Activated effector memory CD4-positive, alpha-beta T cell treated with anti-CD3 and anti-CD28 coated beads, Interleukin-2, amount 50 U/mL, for 16 hours (primary cell): ENCODE results near the gene CLIC3.

Source experiments
- DNase-seq: peaks from one replicate; pipeline ENCODE4 v3.0.0-alpha.2; 2020

Gene CLIC3

DNA sequence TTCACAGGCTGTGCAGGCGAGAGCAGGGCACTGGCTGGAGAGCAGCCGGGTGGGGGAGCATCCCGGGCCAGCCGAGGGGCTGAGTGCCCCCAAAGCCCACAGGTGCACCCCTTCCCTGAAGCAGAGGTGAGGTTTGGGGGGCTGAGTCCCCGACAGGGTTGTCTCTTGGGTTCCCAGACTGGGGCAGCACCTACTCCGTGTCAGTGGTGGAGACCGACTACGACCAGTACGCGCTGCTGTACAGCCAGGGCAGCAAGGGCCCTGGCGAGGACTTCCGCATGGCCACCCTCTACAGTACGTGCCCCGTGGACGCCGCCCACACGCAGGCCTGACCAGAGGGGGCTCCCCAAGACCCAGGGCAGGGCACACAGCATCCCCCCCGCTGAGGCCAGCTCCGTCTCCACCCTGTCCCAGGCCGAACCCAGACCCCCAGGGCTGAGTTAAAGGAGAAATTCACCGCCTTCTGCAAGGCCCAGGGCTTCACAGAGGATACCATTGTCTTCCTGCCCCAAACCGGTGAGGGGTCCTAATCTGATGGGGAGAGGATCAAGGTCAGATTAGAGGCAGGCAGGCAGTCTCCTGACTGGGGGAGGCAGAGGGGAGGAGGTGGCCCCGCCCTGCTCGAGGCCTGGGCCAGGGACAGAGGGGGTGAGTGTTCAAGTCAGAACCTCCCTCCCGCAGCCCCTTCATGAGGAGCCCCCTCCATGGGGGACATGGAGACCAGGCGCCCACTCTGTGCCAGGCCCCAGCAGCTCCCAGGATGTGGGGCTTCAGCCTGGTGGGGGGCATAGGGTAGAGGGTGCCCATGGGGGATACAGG lies 16.4 kb downstream of the CLIC3 start:
- no peak for DNase-seq

DNA sequence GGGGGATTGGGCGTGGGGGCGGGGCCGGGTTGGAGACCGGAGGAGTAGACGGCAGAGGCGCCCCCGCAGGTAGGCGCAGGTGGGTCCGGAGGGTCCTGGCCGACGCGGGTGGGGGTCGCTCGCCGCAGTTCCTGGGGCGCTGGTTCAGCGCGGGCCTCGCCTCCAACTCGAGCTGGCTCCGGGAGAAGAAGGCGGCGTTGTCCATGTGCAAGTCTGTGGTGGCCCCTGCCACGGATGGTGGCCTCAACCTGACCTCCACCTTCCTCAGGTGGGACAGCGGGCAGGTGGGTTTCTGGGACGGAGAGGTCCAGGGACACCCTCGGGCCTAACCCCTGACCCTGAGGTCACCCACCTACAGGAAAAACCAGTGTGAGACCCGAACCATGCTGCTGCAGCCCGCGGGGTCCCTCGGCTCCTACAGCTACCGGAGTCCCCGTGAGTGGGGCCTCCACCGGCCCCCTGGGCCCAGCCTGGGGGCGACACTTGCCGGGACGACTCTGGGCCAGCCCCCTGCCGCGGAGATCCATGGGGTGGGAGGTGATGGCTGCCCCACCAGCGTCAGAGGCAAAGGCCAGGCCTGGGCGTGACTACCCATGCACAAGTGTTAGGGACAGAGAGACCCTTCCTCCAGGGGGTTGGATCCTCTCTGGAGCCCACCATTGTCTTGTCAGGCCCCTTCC lies 17.4 kb downstream of the CLIC3 start:
- DNase-seq, result no peak

DNA sequence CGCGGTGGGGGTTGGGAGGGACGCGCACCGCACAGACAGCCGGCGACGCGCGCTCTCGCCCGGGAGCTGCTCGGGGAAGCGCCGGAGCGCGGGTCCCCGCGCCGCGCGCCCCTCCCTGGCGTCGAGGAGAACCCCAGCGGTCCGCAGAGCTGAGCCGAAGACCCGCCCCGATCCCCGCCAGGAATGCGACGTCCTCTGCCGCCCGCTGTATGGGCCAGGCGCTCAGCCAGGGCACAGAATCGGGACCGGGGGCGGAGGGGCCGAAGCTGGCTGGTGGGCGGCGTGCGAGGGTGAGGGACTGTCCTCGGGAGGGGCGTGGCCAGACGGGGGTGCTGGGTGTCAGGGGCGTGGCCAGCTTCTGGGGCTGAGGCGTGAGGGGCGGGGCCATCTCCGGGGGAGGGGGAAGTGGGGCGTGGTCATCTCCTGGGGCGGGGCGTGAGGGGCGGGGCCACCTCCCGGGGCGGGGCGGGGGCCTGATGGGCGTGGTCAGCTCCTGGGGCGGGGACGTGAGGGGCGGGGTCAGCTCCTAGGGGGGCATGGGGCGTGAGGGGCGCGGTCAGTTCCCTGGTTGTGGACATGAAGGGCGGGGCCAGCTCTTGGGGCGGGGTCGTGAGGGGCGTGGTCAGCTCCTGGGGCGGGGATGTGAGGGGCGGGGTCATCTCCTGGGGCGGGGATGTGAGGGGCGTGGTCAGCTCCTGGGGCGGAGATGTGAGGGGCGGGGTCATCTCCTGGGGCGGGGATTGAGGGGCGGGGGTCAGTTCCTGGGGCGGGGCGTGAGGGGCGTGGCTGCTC lies 18.1 kb downstream of the CLIC3 start:
- DNase-seq, result peak; percentile 91

- DNase-seq, result no peak
Measured at GRCh38 chr9:136977649-136978072, 18.7 kb downstream of the CLIC3 start.

DNA sequence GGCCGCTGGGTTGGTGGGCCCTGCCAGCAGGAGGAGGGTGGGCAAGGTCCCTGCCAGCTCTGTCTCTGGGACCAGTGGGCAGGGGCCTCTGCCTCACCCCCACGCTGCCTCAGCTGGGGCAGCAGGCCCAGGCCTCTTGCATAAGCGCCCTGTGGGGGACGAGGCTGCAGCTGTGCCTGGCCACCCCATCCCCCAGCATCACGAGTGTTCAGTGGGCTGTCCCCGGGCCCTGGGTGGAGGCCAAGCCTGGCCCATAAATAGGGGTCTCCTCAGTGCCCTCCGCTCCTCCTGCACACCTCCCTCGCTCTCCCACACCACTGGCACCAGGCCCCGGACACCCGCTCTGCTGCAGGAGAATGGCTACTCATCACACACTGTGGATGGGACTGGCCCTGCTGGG lies 19.1 kb downstream of the CLIC3 start, which contains the start of gene PTGDS:
PTGDS (plus strand) TSS at position 282 of the 400 bp plus-strand sequence; CDS start at position 357, 75 bp downstream.
- DNase-seq, result no peak

DNA sequence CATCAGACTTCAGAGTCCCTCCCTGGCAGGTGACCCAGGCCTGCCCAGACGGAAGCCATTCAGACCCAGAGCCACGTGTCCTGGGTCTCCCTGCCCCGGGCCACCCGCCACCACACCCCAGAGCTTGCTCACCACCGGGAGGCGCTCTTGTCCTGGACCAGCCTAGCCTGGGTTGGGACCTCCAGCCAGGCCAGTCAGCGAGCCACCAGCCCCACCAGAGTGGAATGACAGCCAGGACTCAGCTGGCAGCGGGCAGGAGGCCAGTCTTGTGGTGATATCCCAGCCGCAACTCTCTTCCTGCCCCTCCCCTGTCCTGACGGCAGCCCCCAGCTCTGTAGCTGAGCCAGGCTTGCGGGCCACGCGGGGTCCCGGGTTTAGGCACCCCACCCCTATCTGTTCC lies 20.7 kb downstream of the CLIC3 start:
- peak; percentile 74 for DNase-seq

- DNase-seq, result no peak
Measured at GRCh38 chr9:136974817-136975535, 21.4 kb downstream of the CLIC3 start.

DNA sequence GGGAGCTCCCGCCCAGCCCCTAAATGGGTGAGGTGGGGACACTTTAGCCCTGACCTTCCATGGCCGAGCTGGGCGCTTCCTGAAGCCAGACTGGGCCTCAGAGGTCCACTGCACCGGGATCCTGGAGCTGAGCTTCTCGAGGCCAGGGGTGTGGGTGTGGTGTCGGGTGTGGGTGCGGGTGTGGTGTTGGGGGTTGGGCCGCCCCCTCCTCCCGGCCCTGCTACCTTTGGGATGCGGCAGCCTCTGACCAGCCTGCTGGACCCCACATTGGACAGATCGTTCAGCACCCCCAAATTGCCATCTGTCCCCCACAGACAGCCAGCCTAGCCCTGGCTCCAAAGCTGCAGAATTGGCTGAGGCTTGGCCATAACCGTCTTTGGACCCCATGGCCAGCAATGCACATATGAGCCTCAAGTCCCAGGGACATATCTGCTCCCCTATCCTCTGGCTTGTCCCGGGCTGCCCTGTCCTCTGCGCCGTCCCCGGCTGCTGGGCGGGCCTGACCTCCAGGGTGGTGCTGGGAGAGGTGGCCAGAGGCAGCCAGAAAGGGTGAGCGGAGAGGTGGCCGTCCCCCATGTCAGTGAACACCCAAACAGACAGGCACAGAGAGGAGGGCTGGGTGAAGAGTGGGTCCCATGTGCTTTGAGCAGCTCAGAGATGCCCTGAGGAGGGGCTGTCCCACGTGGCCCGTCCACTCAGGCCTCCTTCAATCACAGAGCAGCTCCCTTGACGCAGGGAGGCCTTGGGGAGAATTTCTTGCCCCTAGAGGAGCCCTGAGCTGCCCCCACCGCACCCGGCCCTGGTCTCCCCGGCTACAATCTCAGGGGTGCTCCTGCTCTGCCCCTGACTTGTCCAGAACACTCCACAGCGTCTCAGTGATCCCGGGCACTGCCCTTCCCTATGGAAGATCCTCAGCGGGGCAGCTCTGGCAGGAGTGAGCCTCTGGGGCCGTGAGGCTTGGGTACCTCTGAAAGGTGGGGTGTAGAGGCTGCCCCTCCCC lies 22.4 kb downstream of the CLIC3 start:
- DNase-seq, result no peak

DNA sequence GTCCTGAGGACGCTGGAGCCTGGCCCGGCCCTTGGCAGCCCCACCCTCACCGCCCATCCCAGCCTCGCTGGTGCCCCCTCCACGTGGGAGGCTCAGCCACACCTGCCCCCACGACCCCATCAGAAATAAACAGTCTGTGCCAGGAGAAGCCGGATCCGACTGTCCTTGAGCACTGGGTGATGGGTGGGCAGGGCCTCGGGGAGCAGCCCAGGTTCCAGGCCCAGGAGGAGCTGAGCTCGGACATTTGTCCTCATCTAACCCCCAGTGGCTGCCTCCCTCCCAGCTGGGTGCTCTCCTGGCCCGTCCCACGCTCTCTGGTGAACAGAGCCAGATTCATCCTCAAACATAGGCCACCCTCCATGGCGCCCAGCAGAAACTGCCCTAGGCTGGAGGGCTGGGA lies 23.6 kb downstream of the CLIC3 start:
- DNase-seq, result no peak

DNA sequence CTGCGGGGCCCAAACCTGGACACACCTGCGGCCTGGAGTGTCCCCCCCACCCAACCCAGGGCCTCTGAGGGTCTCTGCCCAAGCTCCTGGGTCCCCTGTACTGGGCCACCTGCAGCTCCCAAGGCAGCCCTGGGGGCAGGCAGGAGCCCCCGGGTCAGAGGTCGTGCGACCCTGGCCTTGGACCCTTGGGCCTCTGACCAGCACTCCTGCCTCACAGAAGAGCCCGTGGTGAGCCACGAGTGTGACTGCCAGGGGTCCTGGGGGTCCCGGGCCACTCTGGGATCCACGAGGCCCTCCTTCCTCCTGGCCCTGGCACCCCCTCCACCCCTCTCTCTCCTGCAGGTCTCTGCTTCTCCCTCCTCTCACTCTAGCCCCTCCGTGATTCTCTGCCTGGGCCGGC lies 24.0 kb downstream of the CLIC3 start:
- no peak for DNase-seq

DNA sequence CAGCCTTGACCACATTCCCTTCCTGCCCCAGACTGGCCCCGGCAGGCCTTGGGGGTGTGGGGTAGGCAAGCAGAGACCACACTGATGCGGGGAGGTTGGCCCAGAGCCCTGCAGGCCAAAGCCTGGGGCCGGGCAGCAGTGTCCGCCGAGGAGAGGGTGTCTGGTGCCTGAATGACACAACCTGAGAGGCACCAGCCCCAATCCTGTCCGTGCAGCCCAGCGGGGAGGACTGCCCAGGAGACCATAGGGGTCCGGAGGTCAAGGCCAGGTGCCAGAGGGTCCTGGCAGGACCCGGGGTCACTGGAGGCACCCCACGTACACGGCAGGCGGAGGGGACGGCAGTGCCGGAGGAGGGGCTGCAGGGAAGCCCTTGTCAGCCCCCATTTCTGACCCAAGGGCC lies 24.6 kb downstream of the CLIC3 start:
- DNase-seq, result no peak

DNA sequence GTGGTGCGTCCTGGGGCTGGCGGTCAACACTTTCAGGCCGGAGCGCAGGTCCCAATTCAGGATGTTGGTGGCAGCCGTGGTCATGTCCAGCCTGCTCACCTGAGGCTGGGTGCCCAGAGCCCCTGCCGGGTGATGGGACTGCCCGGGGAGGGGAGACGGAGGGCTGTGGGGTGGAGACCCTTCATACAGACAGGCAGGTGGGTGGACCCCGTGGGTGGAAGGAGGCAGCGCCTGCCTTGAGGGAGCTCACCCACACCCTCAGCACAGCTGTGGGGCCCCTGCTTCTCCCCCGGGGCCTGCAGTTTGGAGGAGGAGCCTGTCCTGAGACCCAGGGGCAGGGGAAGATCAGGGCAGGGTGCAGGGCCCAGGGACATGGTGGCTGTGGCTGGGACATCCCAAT lies 26.0 kb downstream of the CLIC3 start:
- DNase-seq, result no peak

GRCh38 chr9:136969774-136970173 lies 26.6 kb downstream of the CLIC3 start:
- no peak for DNase-seq

GRCh38 chr9:136969150-136969549 lies 27.2 kb downstream of the CLIC3 start:
- no peak for DNase-seq

- DNase-seq, result no peak
Measured at GRCh38 chr9:136968333-136969127, 27.8 kb downstream of the CLIC3 start.

DNA sequence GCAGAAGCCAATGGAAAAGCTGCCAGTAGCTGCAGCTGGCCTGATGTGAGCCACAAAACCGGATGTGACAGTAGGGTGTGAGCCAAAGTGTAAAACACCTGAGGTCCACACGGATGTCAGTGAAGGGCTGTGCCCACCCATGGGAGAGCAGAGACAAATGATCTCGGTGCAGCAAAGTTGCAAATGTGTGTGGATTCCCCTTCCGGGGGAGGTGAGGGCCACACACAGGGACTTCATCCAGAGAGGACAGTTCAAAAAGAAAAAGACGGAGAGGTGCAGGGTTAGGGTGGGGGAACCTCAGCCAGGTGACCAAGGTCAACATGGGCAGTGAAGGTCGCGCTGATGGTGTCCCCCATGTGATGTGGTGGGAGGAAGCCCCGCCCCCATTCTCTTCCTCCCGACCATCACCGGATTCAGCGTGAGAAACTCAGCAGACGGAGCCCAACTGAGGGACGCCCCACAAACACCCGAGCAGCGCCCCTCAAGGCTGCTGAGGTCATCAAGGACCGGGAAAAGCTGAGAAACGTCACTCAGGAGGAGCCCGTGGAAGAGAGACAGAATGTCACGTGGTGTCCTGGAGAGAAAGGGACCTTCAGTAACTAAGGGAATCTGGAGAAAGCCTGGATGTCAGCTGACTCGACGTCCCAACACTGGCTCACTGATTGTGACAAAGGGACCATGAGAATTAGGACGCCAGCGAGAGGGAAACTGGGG lies 30.4 kb downstream of the CLIC3 start:
- DNase-seq, result peak; percentile 74

DNA sequence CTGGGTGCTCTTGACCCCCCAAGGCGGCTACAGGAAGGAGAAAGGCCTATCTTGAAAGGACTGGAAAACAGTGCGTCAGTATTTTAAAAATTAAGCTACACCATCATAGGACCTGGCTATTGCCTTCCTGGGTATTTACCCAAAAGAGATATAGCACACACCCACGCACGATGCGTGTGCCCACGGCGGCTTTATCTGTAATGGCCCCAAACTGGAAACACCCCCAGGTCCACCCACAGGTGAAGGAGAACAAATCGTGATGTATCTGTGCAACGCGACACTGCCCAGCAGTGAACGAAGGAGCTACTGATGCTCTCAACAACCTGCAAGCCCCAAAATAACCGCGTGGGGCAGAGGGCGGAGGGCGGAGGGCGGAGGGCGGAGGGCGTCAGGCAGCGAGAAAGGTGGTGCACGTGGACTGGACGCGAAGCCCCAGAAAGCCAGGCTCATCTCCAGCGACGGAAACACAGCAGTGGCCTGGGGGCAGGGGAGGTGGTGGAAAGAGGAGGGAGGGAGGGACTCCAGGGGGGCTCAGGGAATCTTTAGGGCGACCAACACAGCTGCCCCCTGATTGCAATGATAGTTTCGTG lies 31.4 kb downstream of the CLIC3 start:
- DNase-seq, result no peak

- DNase-seq, result no peak
Measured at GRCh38 chr9:136964171-136964689, 32.1 kb downstream of the CLIC3 start.

- no peak for DNase-seq
Measured at GRCh38 chr9:136963751-136964150, 32.6 kb downstream of the CLIC3 start.
